Stimulated activated CD4-positive, alpha-beta T cell treated with anti-CD3 and anti-CD28 coated beads, TNF-alpha, amount 100 ng/mL, for 4 hours (primary cell): ENCODE results near the gene SLA2.

Experiments used
- DNase-seq, 3 experiments: peaks; one replicate each; pipeline ENCODE4 v3.0.0-alpha.2; 2020; ENCODE audit warnings: low read depth in 3 of 3

The SLA2 gene

GRCh38 chr20:36607586-36608387 lies 38.2 kb downstream of the SLA2 start:
- DNase-seq: no peak

- no peak for DNase-seq
Observed at GRCh38 chr20:36606158-36607066, 39.6 kb downstream of the SLA2 start.

GRCh38 chr20:36605399-36606157 lies 40.4 kb downstream of the SLA2 start, which contains the start of gene RAB5IF:
Gene RAB5IF (plus strand): TSS chr20:36605779. CDS start chr20:36605952, 173 bp downstream.
- DNase-seq: peak; percentile 97 to 98 (median 97)

GRCh38 chr20:36604952-36605398 lies 41.0 kb downstream of the SLA2 start:
- DNase-seq: peak in 2 of 3 experiments; percentile 24 to 27

- no peak for DNase-seq
Observed at GRCh38 chr20:36601540-36601939, 44.5 kb downstream of the SLA2 start.

- no peak for DNase-seq
Observed at GRCh38 chr20:36599912-36600345, 46.1 kb downstream of the SLA2 start.

- DNase-seq: no peak
Observed at GRCh38 chr20:36593347-36593929, 52.6 kb downstream of the SLA2 start.

- peak in 2 of 3 experiments; percentile 40 to 54 for DNase-seq
Observed at GRCh38 chr20:36591854-36592641, 53.9 kb downstream of the SLA2 start.

GRCh38 chr20:36591281-36591680 lies 54.7 kb downstream of the SLA2 start:
- no peak for DNase-seq

- DNase-seq: no peak
Observed at GRCh38 chr20:36587388-36588070, 58.5 kb downstream of the SLA2 start.

- DNase-seq: no peak
Observed at GRCh38 chr20:36585410-36586125, 60.4 kb downstream of the SLA2 start.

- DNase-seq: no peak
Observed at GRCh38 chr20:36584018-36584481, 61.9 kb downstream of the SLA2 start.

- no peak for DNase-seq
Observed at GRCh38 chr20:36582821-36583220, 63.2 kb downstream of the SLA2 start.

GRCh38 chr20:36582322-36582721 lies 63.7 kb downstream of the SLA2 start:
- DNase-seq: no peak

GRCh38 chr20:36579996-36580545 lies 65.9 kb downstream of the SLA2 start:
- DNase-seq: no peak

- no peak for DNase-seq
Observed at GRCh38 chr20:36578356-36579041, 67.5 kb downstream of the SLA2 start.

- DNase-seq: no peak
Observed at GRCh38 chr20:36576081-36576445, 69.9 kb downstream of the SLA2 start.
